ENCODE data around the gene NR2F1.

NR2F1 gene

DNA sequence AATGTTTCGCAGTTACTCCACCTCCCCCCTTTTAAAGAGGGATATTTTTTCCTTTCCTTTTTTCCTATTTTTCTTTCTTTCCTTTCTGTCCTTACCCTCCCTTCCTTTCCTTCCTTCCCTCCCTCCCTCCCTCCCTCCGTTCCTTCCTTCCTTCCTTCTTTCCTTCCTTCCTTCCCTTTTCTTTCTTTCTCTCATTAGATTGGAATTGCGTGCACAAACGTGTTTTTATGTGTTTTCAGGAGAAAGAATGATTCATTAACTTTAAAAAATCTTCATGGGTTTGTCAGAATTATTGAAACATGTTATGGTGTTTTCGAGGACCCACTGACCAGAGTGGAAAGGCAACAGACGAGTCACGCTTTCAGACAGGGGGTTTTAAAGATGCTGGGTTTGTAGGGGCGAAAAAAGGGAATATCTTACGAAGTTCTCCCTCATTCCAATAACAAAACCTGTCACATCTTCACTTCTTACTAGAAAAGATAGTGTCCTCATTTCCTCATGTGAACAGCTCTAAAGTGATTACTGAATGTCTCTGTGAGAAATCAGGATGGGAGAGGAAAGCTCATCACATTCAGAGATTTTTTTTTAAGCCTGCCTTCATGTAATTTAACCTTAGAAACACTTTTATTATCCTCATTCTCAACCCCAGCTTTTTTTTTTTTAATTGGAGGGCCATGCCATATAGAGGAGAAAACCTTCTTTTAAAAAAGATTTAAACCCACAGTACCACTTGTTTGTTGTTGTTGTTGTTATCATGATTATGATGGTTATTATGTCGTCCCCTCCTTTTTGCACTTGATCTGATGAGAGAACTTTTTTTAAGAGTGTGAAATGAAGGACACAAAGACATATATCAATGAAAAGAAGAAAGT lies 21.9 kb downstream of the NR2F1 start:
- DNase-seq (ENCODE audit: low spot score), result no peak

DNA sequence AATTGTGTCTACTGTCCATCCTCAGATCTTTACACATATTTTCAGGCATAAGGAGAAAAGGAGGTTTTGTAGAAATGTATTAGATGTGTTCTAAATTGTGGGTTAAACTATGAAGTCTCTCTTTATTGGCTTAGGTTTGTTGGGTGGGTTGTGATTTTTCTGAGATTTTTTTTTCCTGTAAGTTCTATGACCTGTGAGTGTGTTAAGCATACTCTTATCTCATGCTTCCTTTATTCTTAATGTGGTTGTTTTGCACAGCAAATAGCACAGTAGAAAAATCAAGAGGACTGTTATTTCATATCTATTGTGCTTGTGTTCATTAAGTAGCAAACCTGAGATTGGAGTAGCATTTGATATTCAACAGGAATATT lies 23.3 kb downstream of the NR2F1 start:
- DNase-seq (ENCODE audit: low spot score), result no peak

DNA sequence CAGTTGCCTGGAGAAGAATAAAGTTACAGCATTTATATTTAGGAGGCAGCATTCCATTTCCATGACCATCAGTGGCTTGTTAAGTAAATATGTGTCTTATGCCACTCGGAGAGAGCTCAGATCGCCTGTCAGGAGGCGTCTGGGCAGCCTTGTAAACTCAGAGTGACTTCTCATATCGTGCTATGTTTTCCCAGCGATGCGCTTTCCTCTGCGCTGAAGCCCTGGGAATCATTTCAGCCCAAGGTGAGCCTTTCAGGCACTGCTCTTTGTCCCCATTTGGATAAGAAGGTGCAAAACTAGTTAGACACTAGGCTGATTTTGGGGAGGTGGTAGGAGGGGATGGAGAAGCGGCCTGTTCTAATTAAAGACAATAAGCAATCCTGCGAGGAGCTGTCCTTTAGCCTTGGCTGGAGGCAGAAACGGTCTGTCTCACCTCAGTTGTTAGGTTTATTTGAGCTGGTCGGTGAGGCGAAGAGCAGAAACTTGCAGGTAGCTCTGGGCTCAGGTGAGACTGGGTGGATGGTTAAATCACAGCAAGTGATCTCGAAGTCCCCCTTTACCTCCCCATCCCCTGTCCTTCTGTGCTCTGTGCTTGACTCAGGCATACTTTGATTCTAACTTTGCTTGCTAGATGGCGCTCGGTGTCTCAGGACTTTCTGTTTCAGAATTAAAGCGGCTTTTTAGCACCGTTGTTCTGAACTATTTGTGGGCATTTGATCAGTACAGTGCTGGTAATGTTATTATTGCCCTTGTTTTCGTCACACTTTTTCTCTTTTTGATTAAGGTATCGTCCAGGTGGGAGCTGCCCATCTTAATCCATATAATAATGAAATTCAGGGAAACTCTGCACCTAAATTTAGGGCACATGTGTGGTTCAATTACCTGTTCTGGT lies 24.6 kb downstream of the NR2F1 start:
- DNase-seq (ENCODE audit: low spot score), result peak; percentile 60

DNA sequence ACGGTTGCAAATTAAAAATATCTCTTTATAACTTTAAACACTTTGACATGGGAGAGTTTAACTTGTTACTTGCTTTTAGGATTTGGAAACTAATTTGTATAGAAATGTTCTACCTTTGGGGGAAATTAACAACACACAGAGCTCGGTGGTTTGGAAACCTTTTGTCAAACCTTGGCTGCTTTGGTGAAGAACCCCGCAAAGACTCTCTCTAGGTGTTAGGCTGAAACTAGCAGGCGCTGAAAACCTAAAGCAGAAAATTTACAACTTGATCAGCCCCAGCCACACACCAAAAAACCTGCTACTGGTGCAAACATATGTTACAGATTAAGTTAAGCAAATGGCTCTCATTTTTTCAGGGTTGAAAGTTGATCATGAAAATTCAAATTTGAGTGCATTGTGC lies 25.8 kb downstream of the NR2F1 start:
- no peak for DNase-seq (ENCODE audit: low spot score)

DNA sequence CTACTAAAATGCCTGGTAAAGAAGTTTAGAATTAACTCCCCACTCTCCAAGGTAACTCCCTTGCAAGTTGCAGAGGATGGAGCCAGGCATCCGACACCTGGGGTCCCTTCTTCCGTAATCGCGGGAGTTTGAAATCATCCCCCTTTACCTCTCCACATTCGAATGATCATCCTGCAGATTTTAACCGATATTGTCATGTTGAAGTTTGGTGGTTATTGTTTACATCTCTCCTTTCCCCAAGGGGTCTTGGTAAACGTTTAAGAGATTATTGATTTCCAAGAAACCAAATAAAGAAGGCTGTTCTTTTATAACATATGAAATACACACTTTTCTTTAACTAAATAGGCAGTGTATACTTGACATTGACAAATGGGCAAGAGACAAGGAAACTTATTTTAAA lies 26.7 kb downstream of the NR2F1 start:
- no peak for DNase-seq (ENCODE audit: low spot score)

DNA sequence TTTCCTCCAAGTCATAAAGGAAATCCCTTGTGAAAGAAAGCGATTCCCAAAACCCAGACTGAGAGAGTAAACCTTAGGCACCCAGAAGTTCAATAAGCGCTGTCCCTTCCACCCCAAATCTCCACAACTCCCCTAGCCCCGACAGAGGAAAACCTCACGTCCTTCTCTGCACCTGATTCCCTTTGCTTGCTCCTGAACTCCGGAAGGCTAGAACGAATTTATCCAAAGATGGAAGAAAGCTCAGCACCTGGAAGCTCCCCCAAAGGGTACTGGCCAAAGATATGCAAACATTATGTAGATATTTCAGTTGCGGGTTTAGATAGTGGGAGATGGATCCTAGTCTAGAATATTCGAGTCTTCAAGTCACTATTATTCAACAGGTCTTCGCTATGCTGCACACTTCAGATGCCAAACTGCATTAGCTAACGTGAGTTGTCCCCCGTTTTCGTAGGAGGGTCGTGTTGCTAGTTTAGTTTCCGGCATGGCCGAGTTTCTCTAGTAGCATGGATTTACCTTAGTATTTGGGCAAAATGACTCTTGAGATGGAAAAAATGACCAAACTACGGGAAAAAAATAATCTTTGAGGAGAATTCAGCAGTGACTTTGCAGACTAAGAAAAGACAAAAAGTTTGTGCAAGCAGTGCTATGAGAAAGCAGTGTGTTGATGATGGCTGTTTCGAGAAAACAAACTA lies 27.7 kb downstream of the NR2F1 start:
- no peak for DNase-seq (ENCODE audit: low spot score)

DNA sequence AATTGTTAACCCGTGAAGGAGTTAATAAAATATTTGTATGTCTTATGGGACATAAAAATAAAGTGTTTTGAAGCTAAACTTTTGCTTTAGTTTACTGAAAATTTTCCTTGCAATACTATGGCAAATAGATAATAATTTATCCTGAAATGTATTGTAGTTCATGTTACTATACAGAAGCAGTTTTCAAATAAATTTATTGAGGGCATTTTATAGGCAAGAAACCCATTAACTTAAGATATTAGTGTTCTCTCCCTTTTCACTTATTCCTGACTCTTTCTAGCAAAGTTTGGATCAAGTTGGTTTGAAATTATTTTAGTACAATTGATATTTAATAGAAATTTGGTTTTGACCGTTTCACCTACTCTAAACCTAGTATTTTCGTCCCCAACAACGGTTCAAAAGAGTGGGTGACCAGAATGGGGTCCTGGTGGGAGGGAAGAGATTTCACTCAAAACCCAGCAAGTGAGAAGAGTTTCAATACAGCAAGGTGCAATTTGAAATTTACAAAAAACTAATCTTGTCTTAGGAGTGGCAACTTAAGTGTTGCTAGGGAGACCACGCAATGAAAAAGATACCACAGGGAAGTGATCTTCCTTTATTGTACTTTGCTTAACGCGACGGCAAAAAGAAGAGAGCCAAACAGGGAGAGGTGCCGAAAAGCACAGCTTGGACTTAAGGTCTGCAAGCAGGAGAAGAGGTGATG lies 28.4 kb downstream of the NR2F1 start:
- no peak for DNase-seq (ENCODE audit: low spot score)

DNA sequence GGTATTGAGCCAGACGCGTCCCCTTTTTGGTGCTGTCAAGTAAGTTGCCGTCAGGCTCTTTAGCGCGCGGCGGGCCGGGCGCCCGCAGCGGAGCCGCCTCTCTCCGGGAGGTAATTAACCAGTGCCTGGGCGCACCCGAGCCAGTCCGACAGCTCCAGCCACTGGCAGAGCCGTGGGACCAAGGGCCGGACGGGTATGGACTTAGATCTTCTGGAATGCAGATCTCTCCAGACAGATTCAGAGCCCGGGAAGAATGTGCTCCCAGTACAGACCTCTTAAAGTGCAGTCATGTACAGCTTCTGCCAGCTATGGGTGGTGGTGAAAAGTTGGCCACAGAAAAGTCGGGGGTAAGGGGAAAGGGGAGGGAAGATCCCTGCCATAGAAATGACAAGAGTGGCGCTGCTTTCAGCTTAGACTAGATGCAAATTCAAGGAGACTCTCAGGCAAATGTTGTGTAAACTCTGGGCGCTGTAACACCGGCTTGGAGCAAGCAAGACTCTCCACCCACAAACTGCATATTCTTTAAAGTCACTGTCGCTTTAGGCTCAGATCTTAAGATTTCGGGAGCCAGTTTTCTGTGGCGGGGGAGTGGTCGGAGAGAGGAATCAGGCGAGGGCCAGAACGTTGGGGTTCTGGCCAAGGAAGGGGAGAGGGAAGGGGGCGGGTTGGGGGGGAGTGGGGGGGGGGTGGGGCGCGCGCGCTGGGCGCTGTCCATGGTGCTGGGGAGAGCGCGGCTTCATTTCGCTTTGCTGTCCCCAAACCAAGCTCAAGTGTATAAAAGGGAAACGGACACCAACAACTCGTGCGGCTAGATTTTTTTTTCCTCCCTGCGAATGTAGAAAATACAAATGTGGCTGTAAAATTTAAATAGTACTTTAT lies 29.2 kb downstream of the NR2F1 start:
- DNase-seq (ENCODE audit: low spot score), result no peak

DNA sequence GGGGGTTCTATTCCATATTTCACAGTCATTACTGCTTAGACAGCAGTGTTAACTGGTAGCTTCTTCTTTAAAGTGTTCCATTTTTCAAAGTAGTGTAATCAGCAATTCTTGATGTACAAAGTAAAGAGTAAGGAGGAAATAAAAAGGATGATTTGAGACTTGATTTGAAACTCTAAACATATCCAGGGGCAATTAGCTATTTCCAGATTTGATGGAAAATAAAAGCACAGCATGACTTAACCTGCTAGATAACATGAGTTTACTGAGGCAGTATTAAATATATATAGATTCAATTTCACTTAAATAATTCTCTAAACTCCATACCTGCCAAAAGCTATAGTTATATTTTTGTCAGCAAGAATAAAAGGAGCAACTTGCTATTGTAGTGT lies 29.8 kb downstream of the NR2F1 start:
- DNase-seq (ENCODE audit: low spot score), result no peak

DNA sequence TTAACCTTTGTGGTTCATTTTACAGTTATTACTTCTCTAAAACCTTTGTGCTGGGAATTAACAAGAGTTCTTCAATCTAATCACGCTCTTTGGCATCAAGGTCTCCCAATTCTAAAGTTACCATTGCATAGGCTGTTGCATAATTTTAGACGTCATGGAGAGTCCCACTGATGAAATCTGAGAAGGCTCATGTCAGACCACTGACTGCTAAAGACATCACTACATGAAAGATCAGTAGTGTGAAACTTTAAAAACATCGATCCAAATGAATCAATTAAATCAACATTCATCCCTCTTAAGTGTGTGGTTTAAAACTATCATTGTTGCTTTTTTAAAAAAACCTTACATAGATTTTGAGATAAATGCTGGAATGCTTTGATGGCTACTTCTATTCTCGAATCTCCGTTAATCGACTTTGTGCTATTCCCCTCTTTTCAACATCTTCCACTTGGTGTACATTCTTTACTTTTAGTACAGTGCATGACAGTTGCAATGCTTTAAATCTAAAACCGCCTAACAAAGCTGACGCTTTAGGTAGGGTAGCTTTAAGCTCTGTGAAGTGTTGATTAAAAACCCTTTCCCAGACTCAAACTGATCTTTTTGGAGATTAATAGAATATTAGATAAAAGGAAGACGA lies 33.6 kb downstream of the NR2F1 start:
- DNase-seq (ENCODE audit: low spot score), result no peak

DNA sequence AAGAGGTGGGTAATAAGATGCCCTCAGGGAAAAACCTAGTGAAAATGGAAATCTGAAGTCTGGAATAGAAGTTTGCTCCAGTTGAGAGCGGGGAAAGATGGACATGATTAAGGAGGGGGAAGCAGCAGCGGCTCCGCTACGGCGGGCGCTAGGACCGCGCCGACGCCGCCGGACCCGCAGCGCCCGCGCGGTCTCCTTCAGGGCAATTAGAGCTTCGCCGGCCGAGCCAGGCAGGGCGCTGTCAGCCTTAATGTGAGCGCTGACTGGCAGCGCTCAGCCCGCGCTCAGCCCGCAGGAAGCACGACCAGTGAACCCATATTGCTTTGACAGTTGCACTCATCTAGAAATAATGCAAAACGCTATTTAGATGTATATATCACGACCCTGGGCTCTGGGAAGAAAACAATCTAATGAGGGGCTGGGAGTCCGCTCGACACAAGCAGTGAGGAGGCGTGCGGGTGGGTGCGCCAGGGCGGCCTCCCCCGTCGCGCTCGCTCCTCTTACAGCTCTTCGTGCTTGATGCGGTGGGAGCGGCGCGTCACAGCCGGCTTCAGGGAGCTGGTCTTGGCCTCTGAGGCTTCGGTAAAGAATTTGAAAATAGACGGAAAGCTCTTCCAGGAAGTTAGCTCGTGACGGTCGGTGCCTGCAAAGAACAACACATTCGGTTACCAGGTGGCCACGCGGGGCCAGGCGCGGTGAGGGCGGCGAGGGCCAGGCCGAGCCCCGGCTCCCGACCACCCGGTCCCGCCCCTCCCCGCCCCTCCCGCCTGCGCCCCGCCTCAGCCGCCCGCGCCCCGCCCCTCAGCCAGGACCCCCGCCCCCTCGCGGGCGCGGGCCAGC lies 37.7 kb downstream of the NR2F1 start:
- DNase-seq (ENCODE audit: low spot score), result peak; percentile 60

DNA sequence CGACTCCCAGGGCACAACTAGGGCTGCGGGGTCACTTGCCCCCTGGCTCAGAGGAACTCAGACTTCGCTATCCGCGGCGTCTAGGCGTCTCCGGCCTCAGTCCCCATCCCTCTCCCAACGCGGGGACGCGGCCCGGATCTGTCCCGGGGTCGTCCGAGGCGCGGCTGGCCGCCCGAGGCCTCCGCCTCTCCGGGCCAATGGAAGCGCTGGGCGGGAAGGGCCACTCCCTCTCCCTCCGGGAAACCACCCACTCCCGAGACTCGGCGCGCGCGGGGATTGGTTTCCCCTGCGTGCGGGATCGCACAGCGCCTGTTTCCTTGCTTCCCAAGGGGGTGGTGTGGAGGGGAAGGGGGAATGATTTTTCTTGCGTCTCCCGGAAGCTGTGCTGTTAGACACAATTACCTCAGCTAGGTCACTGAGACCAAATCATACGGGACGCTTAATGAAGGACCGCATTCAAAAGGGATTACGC lies 38.3 kb downstream of the NR2F1 start:
- peak; percentile 8 for DNase-seq (ENCODE audit: low spot score)

DNA sequence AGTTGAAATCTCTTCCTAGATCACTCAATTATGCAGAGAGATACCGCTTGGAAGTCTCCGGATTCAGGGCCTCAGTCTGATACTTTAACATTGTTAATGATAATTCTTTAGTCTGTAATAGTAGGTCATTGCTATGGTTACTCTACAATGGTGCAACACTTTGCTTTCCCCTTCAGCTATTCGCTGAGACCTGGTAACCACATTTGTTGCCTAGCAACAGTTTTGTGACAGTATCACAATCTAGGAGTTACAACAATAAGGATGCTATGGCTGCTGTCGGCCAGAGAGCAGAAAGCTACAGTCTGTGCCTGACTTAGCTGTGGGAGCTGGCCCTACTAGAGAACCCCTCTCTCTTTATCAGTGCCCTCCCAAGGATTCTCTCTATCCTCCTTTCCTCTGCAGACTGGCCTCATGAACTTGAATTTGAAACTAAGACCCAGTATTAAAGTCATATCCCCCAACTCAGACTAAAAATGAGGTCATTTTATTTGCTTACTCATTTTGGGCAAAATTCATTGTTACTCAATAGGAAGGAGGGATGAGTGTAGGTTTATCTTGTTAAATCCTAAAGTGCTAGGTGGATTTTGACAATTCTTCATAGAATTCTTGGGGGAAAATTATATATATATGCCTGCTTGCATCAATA lies 39.3 kb downstream of the NR2F1 start:
- peak; percentile 82 for DNase-seq (ENCODE audit: low spot score)

DNA sequence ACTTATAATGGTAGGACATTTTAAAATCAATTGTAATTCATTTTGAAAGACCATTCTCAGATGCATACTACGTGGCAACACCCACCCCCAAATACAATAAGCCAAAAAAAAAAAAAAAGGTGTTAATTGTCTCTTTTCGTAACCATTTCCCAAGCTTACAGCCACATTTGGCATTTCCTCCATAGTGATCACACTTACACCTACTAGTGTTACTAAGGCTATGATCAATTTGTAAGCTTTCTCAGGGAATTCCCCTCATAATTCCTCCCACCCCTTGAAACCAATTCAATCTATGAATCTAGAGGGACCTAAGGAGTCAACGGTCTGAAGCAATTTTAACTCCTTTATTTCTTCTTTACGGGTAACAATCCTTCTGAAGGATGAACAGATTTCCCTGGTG lies 40.1 kb downstream of the NR2F1 start:
- DNase-seq (ENCODE audit: low spot score), result peak; percentile 21

DNA sequence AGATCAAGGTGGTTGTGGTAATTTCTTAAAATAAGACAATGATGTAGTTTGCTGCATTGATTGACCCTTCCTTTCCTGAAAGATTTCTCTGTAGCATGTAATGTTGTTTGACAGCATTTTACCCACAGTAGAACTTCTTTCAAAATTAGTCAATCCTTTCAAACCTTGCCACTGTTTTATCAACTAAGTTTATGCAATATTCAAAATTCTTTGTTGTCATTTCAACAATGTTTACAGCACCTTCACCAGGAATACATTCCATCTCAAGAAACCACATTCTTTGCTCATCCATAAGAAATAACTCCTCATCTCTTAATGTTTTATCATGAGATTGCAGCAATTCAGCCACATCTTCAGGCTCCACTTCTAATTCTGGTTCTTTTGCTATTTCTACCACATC lies 43.8 kb downstream of the NR2F1 start:
- DNase-seq (ENCODE audit: low spot score), result no peak

DNA sequence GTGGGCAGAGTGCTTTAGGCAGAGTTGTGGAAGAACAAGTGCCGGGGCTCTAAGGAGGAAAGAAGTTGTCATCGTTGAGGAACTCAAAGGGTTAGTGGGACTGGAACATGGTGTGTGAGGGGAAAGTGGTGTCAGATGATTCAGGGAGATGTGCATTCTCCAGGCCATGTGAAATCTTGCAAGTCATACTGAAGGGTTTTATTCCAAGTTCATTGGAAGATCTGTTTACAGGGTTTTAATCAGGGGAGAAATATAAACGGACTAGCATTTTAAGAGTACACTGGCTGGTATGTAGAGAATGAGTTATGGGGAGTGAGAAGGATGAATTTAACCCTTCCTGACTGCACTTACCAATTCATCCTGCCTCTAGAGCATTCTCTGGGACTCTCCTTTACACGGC lies 49.3 kb downstream of the NR2F1 start:
- no peak for DNase-seq (ENCODE audit: low spot score)

DNA sequence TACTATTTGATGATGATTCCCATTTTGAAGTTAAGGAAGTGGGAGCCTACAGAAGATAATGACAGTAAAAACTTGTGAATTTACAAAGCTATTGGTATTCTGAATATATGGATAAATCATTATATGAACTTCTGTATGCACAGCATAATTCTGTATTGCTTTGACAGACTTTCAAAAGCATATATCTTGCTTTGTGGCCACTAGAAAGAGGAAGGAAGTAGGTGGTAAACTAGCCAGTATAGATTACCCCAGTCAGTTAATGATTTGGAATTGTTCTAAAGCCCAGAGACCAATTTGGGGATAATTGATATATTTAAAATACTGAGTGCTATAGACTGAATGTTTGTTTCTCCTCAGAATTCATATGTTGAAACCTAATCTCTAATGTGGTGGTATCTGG lies 53.0 kb downstream of the NR2F1 start:
- no peak for DNase-seq (ENCODE audit: low spot score)

DNA sequence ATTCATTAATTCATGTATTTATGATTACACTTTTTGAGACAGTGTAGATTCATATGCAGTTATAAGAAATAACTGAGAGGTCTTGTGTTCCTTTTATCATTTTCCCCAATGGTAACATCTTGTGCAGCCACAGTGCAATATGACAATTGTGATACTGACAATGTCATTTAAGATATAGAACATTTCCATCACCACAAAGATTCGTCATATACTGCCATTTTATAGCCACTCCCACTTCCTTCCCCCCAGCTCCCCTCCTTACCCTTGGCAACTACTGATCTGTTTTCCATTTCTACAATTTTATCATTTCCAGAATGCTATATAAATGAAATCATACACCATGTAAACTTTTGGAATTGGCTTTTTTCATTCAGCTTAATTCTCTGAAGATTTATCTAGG lies 53.8 kb downstream of the NR2F1 start:
- no peak for DNase-seq (ENCODE audit: low spot score)

DNA sequence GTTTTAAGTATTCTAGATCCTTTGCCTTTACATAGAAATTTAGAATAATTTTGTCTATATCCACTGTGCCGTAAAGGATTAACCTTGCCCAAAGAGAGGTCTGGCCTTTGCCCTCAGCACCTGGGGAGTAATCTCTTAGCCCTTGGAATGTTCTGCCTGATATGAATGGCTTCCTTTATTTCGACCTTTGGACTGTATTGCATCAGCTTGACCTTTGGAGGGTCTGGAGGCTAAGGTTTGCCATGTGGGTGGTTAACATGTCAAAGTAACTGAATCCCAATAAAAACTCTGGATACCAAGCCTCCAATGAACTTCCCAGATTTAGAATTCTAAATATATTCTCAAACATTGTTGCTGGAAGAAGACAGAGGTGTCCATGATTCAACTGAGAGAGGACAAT lies 54.7 kb downstream of the NR2F1 start:
- no peak for DNase-seq (ENCODE audit: low spot score)

All from CD4-positive, alpha-beta T cell treated with Interleukin-2 at 100 ng/mL for 4 hours (primary cell).